Retinal pigment epithelial cell (primary cell): ENCODE measurements around the gene ODR4.
"Not testable (repeated sequence)": the region's sequence is repeated elsewhere in the genome, so short reads cannot be mapped to it uniquely, and the experiment has no call there.

Source experiments
- DNase-seq: peaks from one replicate; pipeline ENCODE4 v3.0.0-alpha.2; 2010; ENCODE audit warnings: low read depth
- H3K4me3 ChIP-seq: 2 replicates; pipeline ENCODE4 v1.5.1; 2011; ENCODE audit warnings: mild to moderate bottlenecking, low read length, control low read depth, moderate library complexity
- CTCF ChIP-seq: conservative IDR thresholded peaks from 2 replicates; pipeline ENCODE4 v1.5.1; 2011; ENCODE audit warnings: low read depth, low read length, control low read depth, inconsistent platforms

Gene ODR4

GRCh38 chr1:186463926-186464325 is 88.3 kb downstream of the ODR4 start:
- no peak for DNase-seq
- no peak for TF ChIP-seq CTCF
- H3K4me3 ChIP-seq, result no peak overlapping the region

- not testable (repeated sequence) for DNase-seq, H3K4me3 ChIP-seq
These were observed 89.9 kb downstream of the ODR4 start for GRCh38 chr1:186465491-186465890.

- DNase-seq, result no peak
- no peak for TF ChIP-seq CTCF
- H3K4me3 ChIP-seq, result no peak overlapping the region
These were observed 90.3 kb downstream of the ODR4 start for GRCh38 chr1:186465946-186466345.
